IMR-90 (cell line): ENCODE data around the gene HUNK. TPM values are rescaled to one million over a fixed set of nuclear protein-coding genes. Genes with fewer than 3 reads are reported as not detected.

Experiments used
- ATAC-seq: fragments of 200-7000 bp; cut with Tn5 transposase; 2 replicates; pipeline ENCODE4 v1.9.1; 2020; ENCODE audit warnings: low read depth, mild to moderate bottlenecking, moderate library complexity
- BruUV-seq: library from RNA; stranded (reverse); fragments of 400-500 nt; replicated peaks from 2 replicates; lab custom pipeline; 2021; lab: Mats Ljungman, UMichigan
- CTCF ChIA-PET: fragments of 300-600 bp; formaldehyde crosslinking; extraction: SDS; loops from one replicate; lab custom pipeline; 2021; ENCODE audit warnings: antibody characterized with exemption; lab: Yijun Ruan, JAX
- POLR2A ChIA-PET: fragments of 300-600 bp; sonication (Branson Sonifier 250); formaldehyde crosslinking; loops from one replicate; lab custom pipeline; 2022; ENCODE audit warnings: antibody characterized with exemption; ENCODE audit not compliant: unreplicated experiment; lab: Charles Lee
- DNase-seq: peaks from one replicate; pipeline ENCODE4 v3.0.0; 2013
- H2AFZ ChIP-seq: replicated peaks from 2 replicates; pipeline ENCODE3; 2013; ENCODE audit warnings: low read length, mild to moderate bottlenecking; ENCODE audit not compliant: poor library complexity
- H2AK5ac ChIP-seq: 2 replicates; pipeline ENCODE4 v1.6.1; 2013; ENCODE audit warnings: low read depth, low read length, inconsistent platforms
- H2AK9ac ChIP-seq: replicated peaks from 2 replicates; pipeline ENCODE3; 2013; ENCODE audit warnings: mild to moderate bottlenecking, low read depth, low read length, moderate library complexity; ENCODE audit not compliant: poor library complexity
- H2BK120ac ChIP-seq: 2 replicates; pipeline ENCODE4 v1.6.1; 2013; ENCODE audit warnings: low read depth, low read length, inconsistent platforms
- H2BK15ac ChIP-seq: 3 replicates; pipeline ENCODE4 v1.6.1; 2013; ENCODE audit warnings: low read depth, low read length, inconsistent platforms
- H2BK20ac ChIP-seq: 2 replicates; pipeline ENCODE4 v1.6.1; 2013; ENCODE audit warnings: low read depth, mild to moderate bottlenecking, inconsistent platforms, low read length, moderate library complexity
- H2BK5ac ChIP-seq: 2 replicates; pipeline ENCODE4 v1.6.1; 2013; ENCODE audit warnings: mild to moderate bottlenecking, low read depth, low read length, inconsistent platforms; ENCODE audit not compliant: poor library complexity, severe bottlenecking
- H3K14ac ChIP-seq: replicated peaks from 2 replicates; pipeline ENCODE4 v1.6.1; 2013; ENCODE audit warnings: low read depth, low read length, inconsistent platforms
- H3K18ac ChIP-seq: 2 replicates; pipeline ENCODE4 v1.6.1; 2013; ENCODE audit warnings: low read depth, low read length, control low read depth
- H3K23ac ChIP-seq: 2 replicates; pipeline ENCODE4 v1.6.1; 2013; ENCODE audit warnings: low read depth, low read length, inconsistent platforms
- H3K27ac ChIP-seq: 2 replicates; pipeline ENCODE4 v1.5.1; 2013; ENCODE audit warnings: mild to moderate bottlenecking, control low read depth, low read length; ENCODE audit not compliant: insufficient read depth
- H3K27me3 ChIP-seq: 2 replicates; pipeline ENCODE4 v1.6.1; 2013; ENCODE audit warnings: low read length; ENCODE audit not compliant: control insufficient read depth, insufficient read depth
- H3K36me3 ChIP-seq: 2 replicates; pipeline ENCODE4 v1.6.1; 2013; ENCODE audit warnings: low read length, mixed read lengths; ENCODE audit not compliant: control insufficient read depth, insufficient read depth
- H3K4ac ChIP-seq: 2 replicates; pipeline ENCODE4 v1.6.1; 2013; ENCODE audit warnings: low read depth, low read length, inconsistent platforms
- H3K4me1 ChIP-seq: 2 replicates; pipeline ENCODE4 v1.6.1; 2013; ENCODE audit warnings: low read length, mixed read lengths; ENCODE audit not compliant: control insufficient read depth, insufficient read depth
- H3K4me2 ChIP-seq: 2 replicates; pipeline ENCODE4 v1.6.1; 2013; ENCODE audit warnings: low read depth, mild to moderate bottlenecking, control low read depth, low read length, moderate library complexity
- H3K4me3 ChIP-seq: 2 replicates; pipeline ENCODE4 v1.5.1; 2013; ENCODE audit warnings: low read depth, mild to moderate bottlenecking, control low read depth, low read length, moderate library complexity; ENCODE audit not compliant: insufficient read depth
- H3K56ac ChIP-seq: 2 replicates; pipeline ENCODE4 v1.6.1; 2013; ENCODE audit warnings: low read length, inconsistent platforms; ENCODE audit not compliant: insufficient read depth; ENCODE audit errors: extremely low read depth
- H3K79me1 ChIP-seq, 2 experiments: 2 replicates each; pipeline ENCODE4 v1.6.1; 2013; ENCODE audit warnings: low read length in 2 of 2, inconsistent platforms in 1 of 2, low read depth in 1 of 2
- H3K9ac ChIP-seq: 2 replicates; pipeline ENCODE4 v1.6.1; 2013; ENCODE audit warnings: low read depth, low read length, control low read depth
- H3K9me1 ChIP-seq: 2 replicates; pipeline ENCODE4 v1.6.1; 2013; ENCODE audit warnings: low read length, inconsistent platforms; ENCODE audit not compliant: insufficient read depth
- H3K9me3 ChIP-seq: 2 replicates; pipeline ENCODE4 v1.6.1; 2013; ENCODE audit warnings: low read length; ENCODE audit not compliant: control insufficient read depth, insufficient read depth
- H4K20me1 ChIP-seq: 2 replicates; pipeline ENCODE4 v1.6.1; 2013; ENCODE audit warnings: low read length, inconsistent platforms; ENCODE audit not compliant: insufficient read depth
- H4K5ac ChIP-seq: 2 replicates; pipeline ENCODE4 v1.6.1; 2013; ENCODE audit warnings: mild to moderate bottlenecking, low read depth, low read length, control low read depth
- H4K8ac ChIP-seq, 2 experiments: 2 replicates each; pipeline ENCODE4 v1.6.1; 2013; ENCODE audit warnings: low read depth in 2 of 2, low read length in 2 of 2, control low read depth in 1 of 2, inconsistent platforms in 1 of 2
- H4K91ac ChIP-seq: 2 replicates; pipeline ENCODE4 v1.6.1; 2013; ENCODE audit warnings: low read depth, low read length, inconsistent platforms; ENCODE audit not compliant: insufficient read depth
- CHD1 ChIP-seq: IDR thresholded peaks from 2 replicates; pipeline ENCODE4 v1.6.1; 2012; ENCODE audit warnings: low read depth, low read length, improper control_type of control experiment
- MXI1 ChIP-seq: IDR thresholded peaks from 2 replicates; pipeline ENCODE4 v1.6.1; 2012; ENCODE audit warnings: low read depth, mild to moderate bottlenecking, low read length, moderate library complexity, borderline replicate concordance
- RAD21 ChIP-seq: IDR thresholded peaks from 2 replicates; pipeline ENCODE4 v1.6.1; 2012; ENCODE audit warnings: low read length, improper control_type of control experiment
- WGBS, 2 experiments: methylation state at CpG; one replicate each; pipeline versions ENCODE4 v1.1.5 to v1.1.7; 2013; ENCODE audit warnings: missing lambda C conversion rate in 2 of 2; ENCODE audit not compliant: insufficient read length in 1 of 2; ENCODE audit errors: extremely low coverage in 2 of 2; 5-methylcytosine and 5-hydroxymethylcytosine counted together
- dilution Hi-C: fragments of 300-500 bp; cut with HindIII; formaldehyde crosslinking; loops from one replicate; pipeline ENCODE4 v1.14.3; 2018; ENCODE audit warnings: low sequenced_read_pairs; ENCODE audit not compliant: unreplicated experiment
- in situ Hi-C: fragments of 300-500 bp; cut with MboI; formaldehyde crosslinking; loops from 3 replicates; pipeline ENCODE4 v1.14.3; 2019; ENCODE audit warnings: low sequenced_read_pairs, inconsistent platforms, mixed read lengths
- intact Hi-C: fragments of 100-400 bp; cut with micrococcal nuclease; formaldehyde crosslinking; loops from 2 replicates; pipeline ENCODE4 v1.10.0; 2022
- polyA plus RNA-seq, 3 experiments: library from polyadenylated mRNA; depleted of rRNA; stranded (reverse); fragments of >200 nt; gene quantifications; 2 replicates each; pipeline ENCODE4 v1.2.3, GENCODE V29; 2012; ENCODE audit warnings: low replicate concordance in 1 of 3
- total RNA-seq: library from RNA; depleted of rRNA; stranded (reverse); fragments of >200 nt; gene quantifications from 2 replicates; pipeline ENCODE4 v1.2.3, GENCODE V29; 2012
- TF ChIP-seq, protein P1 (sequence below): conservative IDR thresholded peaks from 2 replicates; pipeline ENCODE4 v1.5.1; 2012; ENCODE audit warnings: mild to moderate bottlenecking, low read depth, low read length, improper control_type of control experiment
- TF ChIP-seq, protein P2 (sequence below): fragments of 150-350 bp; IDR thresholded peaks from 2 replicates; pipeline ENCODE4 v1.6.1; 2016; ENCODE audit warnings: low read depth, mild to moderate bottlenecking, low read length, moderate library complexity, borderline replicate concordance

The HUNK gene
- total and polyA plus RNA-seq, 2 of the 4 experiments (the other 2 are of a cell fraction), result 1.0 to 2.0 TPM

GRCh38 chr21:31895077-31895835, 22.4 kb downstream of the HUNK start:
- Histone ChIP-seq H2BK5ac (no peak overlapping the region), H4K91ac (peak overlapping the region; percentile 33; the same call in 1 of the 2 replicates), H2BK15ac (peak overlapping the region; percentile 26; the same call in 1 of the 3 replicates), H3K9me1 (peaks cover 10% of the 10 kb centered on the region; the same call in 1 of the 2 replicates), H4K8ac (peak overlapping the region in 1 of 2 experiments; percentile 39; a peak in 1 of 4 replicates), H4K5ac (0 out of 2 replicates have a peak overlapping the region, but pooled peaks have one; percentile 14), H2AK5ac (peak overlapping the region; percentile 73; the same call in 1 of the 2 replicates), H2BK120ac (peak overlapping the region; percentile 11), H3K4me3 (no peak overlapping the region), H3K23ac (no peak overlapping the region), H4K20me1 (peaks cover under 1% of the 10 kb centered on the region; the same call in 1 of the 2 replicates), H3K18ac (peak overlapping the region; percentile 25; the same call in 1 of the 2 replicates), H2AK9ac (no peak overlapping the region), H3K9ac (no peak overlapping the region), H3K27ac (no peak overlapping the region), H3K36me3 (no peaks in the 10 kb centered on the region), H3K4me1 (peaks cover 22% of the 10 kb centered on the region), H3K79me1 (peaks cover 0 to 24% of the 10 kb centered on the region in 2 experiments; a peak in 3 of 4 replicates), H3K9me3 (no peaks in the 10 kb centered on the region), H3K4me2 (no peak overlapping the region; the same call in 1 of the 2 replicates), H2BK20ac (peak overlapping the region; percentile 37; the same call in 1 of the 2 replicates), H2AFZ (no peak overlapping the region), H3K27me3 (no peaks in the 10 kb centered on the region), H3K14ac (peak overlapping the region; percentile 27; the same call in 1 of the 2 replicates), H3K56ac (no peak overlapping the region), H3K4ac (peak overlapping the region; percentile 51)
- intact Hi-C loops (no loop called here), in situ Hi-C loops (no loop called here), dilution Hi-C loops (no loop called here)
- ATAC-seq, result peak; percentile 30
- peak; percentile 34 for DNase-seq
- TF ChIP-seq, protein P1, sequence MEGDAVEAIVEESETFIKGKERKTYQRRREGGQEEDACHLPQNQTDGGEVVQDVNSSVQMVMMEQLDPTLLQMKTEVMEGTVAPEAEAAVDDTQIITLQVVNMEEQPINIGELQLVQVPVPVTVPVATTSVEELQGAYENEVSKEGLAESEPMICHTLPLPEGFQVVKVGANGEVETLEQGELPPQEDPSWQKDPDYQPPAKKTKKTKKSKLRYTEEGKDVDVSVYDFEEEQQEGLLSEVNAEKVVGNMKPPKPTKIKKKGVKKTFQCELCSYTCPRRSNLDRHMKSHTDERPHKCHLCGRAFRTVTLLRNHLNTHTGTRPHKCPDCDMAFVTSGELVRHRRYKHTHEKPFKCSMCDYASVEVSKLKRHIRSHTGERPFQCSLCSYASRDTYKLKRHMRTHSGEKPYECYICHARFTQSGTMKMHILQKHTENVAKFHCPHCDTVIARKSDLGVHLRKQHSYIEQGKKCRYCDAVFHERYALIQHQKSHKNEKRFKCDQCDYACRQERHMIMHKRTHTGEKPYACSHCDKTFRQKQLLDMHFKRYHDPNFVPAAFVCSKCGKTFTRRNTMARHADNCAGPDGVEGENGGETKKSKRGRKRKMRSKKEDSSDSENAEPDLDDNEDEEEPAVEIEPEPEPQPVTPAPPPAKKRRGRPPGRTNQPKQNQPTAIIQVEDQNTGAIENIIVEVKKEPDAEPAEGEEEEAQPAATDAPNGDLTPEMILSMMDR, result no peak
- TF ChIP-seq CHD1, result no peak
- TF ChIP-seq, protein P2, sequence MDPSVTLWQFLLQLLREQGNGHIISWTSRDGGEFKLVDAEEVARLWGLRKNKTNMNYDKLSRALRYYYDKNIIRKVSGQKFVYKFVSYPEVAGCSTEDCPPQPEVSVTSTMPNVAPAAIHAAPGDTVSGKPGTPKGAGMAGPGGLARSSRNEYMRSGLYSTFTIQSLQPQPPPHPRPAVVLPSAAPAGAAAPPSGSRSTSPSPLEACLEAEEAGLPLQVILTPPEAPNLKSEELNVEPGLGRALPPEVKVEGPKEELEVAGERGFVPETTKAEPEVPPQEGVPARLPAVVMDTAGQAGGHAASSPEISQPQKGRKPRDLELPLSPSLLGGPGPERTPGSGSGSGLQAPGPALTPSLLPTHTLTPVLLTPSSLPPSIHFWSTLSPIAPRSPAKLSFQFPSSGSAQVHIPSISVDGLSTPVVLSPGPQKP, result no peak
- no peak for TF ChIP-seq RAD21
- no peak for TF ChIP-seq MXI1
- no TSS peak for BruUV-seq
- ChIA-PET CTCF (interaction anchor here (0.8 to 1.6 kb wide), 2 partner anchors 11 to 363 kb away, joined by 3 to 4 read pairs; no protein-coding TSS in a partner anchor), POLR2A (no interaction called here)
- no CpG with 5 or more reads among the region's 6 CpGs for WGBS, 2 experiments
